ENCODE measurements around the gene LRRN2. TPM values are rescaled to one million over a fixed set of nuclear protein-coding genes. Genes with fewer than 3 reads are reported as not detected.

The LRRN2 gene
- total and polyA plus RNA-seq, 2 of the 8 experiments (the other 6 are each of a cell fraction or from before 2014, with no cell fraction given): 1.8 to 2.3 TPM

DNA sequence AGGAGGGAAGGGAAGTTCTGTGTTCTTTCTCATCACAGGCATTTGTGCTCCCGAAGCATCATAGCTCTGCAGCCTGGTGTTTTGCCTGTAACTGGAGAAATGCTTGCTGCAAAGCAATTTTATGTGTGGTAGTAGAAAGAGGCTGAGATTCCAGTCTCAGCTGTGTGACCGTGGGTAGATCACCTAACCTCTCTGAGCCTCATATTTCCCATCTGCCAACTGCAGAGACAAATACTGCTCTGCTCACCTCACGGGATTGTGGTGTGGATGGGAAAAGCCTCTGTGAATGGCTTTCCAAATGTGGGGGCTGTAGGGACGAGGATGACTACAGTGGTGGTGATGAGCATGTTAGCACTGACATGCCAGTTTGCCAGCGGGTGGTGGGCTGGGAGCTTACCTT, 85.3 kb downstream of the LRRN2 start:
- peaks cover 10 to 20% (median 11%) of the 10 kb centered on the region in 4 experiments for H3K4me1 ChIP-seq (replicated peaks in 1 of 4; ENCODE audit: control insufficient read depth in 3 of 4, insufficient read depth in 4 of 4, low read length in 3 of 4)
- TF ChIP-seq TAF1 (IDR thresholded peaks at IDR 0.05; ENCODE audit: low read depth, low read length): no peak
- 0 out of 2 replicates have a peak, but pooled peaks have one; percentile 46 for TF ChIP-seq KDM1A (IDR thresholded peaks at IDR 0.05; ENCODE audit: borderline replicate concordance, low read length)
- no peak overlapping the region for H4K5ac ChIP-seq (ENCODE audit: insufficient read length, low read depth, low read length)
- ChIA-PET POLR2A (ENCODE audit: partially characterized antibody) (interaction anchor here (1.0 to 1.2 kb wide), 2 partner anchors 26 to 185 kb away, joined by 3 read pairs; no protein-coding TSS in a partner anchor), CTCF (ENCODE audit: partially characterized antibody) (interaction anchor here (0.7 to 5.4 kb wide), 18 partner anchors 8 to 208 kb away, joined by 3 to 33 read pairs (median 4); no protein-coding TSS in a partner anchor)
- H2BK12ac ChIP-seq (ENCODE audit: low read depth, low read length): no peak overlapping the region; the same call in 1 of the 2 replicates
- no peaks in the 10 kb centered on the region for H3K79me1 ChIP-seq (ENCODE audit: low read depth, low read length)
- H3K23ac ChIP-seq (ENCODE audit: insufficient read length): no peak overlapping the region
- no peaks in the 10 kb centered on the region for H4K20me1 ChIP-seq (replicated peaks in 1 of 2; ENCODE audit: control insufficient read depth in 1 of 2, insufficient read depth in 2 of 2, low read length in 2 of 2)
- peak overlapping the region; percentile 52 for H4K91ac ChIP-seq (replicated peaks; ENCODE audit: insufficient read length, low read length)
- no peak overlapping the region for H3K4me3 ChIP-seq (ENCODE audit: extremely low read depth in 1 of 4, insufficient read depth in 2 of 4, low read depth in 3 of 4, low read length in 4 of 4)
- FAIRE-seq (no peak), DNase-seq (ENCODE audit: low read depth in 1 of 2, low spot score in 2 of 2) (no peak)
- no peak overlapping the region for H3K56ac ChIP-seq (replicated peaks; ENCODE audit: insufficient read length, low read depth, low read length)
- H3K14ac ChIP-seq (ENCODE audit: insufficient read length): no peak overlapping the region
- H3K36me3 ChIP-seq (ENCODE audit: control insufficient read depth in 2 of 4, insufficient read depth in 4 of 4, low read length in 3 of 4): no peaks in the 10 kb centered on the region
- H2AK5ac ChIP-seq (ENCODE audit: low read depth, low read length): no peak overlapping the region
- H3K9me3 ChIP-seq (ENCODE audit: insufficient read depth in 2 of 2, low read depth in 1 of 2, low read length in 1 of 2): no peaks in the 10 kb centered on the region
- no peaks in the 10 kb centered on the region for H3K79me2 ChIP-seq (ENCODE audit: control insufficient read depth in 1 of 2, insufficient read depth in 2 of 2, low read length in 2 of 2)
- H3K4me2 ChIP-seq (ENCODE audit: insufficient read depth in 1 of 2, low read depth in 2 of 2, low read length in 2 of 2): no peak overlapping the region
- H3K18ac ChIP-seq (ENCODE audit: extremely low read depth, low read length): no peak overlapping the region
- no peaks in the 10 kb centered on the region for H3K27me3 ChIP-seq (replicated peaks in 1 of 4; ENCODE audit: control insufficient read depth in 3 of 4, extremely low read depth in 1 of 4, insufficient read depth in 3 of 4, low read length in 3 of 4)
- H3K23me2 ChIP-seq (ENCODE audit: low read depth, low read length): no peaks in the 10 kb centered on the region
- no peak overlapping the region for H3K27ac ChIP-seq (ENCODE audit: low read depth, low read length)
- H3K4ac ChIP-seq (replicated peaks; ENCODE audit: insufficient read length, low read depth, low read length): no peak overlapping the region
- H2BK120ac ChIP-seq (replicated peaks; ENCODE audit: low read depth, low read length): no peak overlapping the region
- no peak overlapping the region for H2AFZ ChIP-seq (ENCODE audit: low read length)
- no peak overlapping the region for H3K9ac ChIP-seq (replicated peaks in 1 of 4; ENCODE audit: extremely low read depth in 1 of 4, low read depth in 3 of 4, low read length in 3 of 4)
- 81% methylated on average over 5 of the region's 5 CpGs; no CpG with 5 or more reads in 1 of the 2 experiments for WGBS, 2 experiments (ENCODE audit: extremely low coverage in 1 of 2, insufficient coverage in 1 of 2, insufficient read length in 1 of 2, insufficient replicate concordance in 2 of 2, low coverage in 1 of 2, low lambda C conversion rate in 2 of 2, missing lambda C conversion rate in 1 of 2)
- 0 out of 2 replicates have a peak overlapping the region, but pooled peaks have one; percentile 37 for H2BK20ac ChIP-seq (ENCODE audit: low read length)
- H4K8ac ChIP-seq (ENCODE audit: extremely low read depth, insufficient read depth, low read length): no peak overlapping the region
- peak overlapping the region; percentile 47; the same call in 1 of the 2 replicates for H2BK5ac ChIP-seq (ENCODE audit: low read depth, low read length)
- H2BK15ac ChIP-seq (ENCODE audit: low read length): no peak overlapping the region
